Ishikawa (cell line): ENCODE data around the gene NIP7.

Source experiments
- EGR1 ChIP-seq: IDR thresholded peaks from 2 replicates; pipeline ENCODE4 v1.6.1; 2012
- EP300 ChIP-seq: IDR thresholded peaks from 2 replicates; pipeline ENCODE4 v1.6.1; 2012; ENCODE audit warnings: borderline replicate concordance
- RAD21 ChIP-seq: IDR thresholded peaks from 2 replicates; pipeline ENCODE4 v1.6.1; 2012; ENCODE audit warnings: low read depth
- YY1 ChIP-seq: IDR thresholded peaks from 2 replicates; pipeline ENCODE4 v1.6.1; 2012; ENCODE audit warnings: low read depth
- TF ChIP-seq, protein P1 (sequence below): IDR thresholded peaks from 2 replicates; pipeline ENCODE4 v1.6.1; 2012; ENCODE audit warnings: low read depth, mild to moderate bottlenecking

DNA sequence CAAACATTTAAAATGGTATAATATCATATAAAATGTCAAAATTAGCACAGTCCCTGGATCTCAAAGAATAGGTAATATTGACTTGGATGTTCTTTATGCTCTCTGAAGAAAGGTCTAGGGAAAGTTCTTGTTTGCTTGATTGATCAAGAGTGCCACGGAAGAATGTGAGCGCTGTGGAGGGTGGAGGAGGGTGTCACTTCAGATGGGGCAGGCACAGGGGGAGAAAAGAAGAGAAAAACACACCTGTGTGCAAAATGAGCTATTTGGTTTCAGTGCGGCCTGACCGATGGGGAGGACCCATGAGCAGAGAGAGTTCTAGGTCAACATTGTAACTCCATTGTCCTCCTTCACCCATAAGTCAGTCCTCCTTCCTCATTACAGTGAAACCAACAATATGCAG, 37.3 kb upstream of the NIP7 start:
- TF ChIP-seq YY1, result no peak
- no peak for TF ChIP-seq EGR1
- TF ChIP-seq EP300, result no peak
- no peak for TF ChIP-seq RAD21
- TF ChIP-seq, protein P1, sequence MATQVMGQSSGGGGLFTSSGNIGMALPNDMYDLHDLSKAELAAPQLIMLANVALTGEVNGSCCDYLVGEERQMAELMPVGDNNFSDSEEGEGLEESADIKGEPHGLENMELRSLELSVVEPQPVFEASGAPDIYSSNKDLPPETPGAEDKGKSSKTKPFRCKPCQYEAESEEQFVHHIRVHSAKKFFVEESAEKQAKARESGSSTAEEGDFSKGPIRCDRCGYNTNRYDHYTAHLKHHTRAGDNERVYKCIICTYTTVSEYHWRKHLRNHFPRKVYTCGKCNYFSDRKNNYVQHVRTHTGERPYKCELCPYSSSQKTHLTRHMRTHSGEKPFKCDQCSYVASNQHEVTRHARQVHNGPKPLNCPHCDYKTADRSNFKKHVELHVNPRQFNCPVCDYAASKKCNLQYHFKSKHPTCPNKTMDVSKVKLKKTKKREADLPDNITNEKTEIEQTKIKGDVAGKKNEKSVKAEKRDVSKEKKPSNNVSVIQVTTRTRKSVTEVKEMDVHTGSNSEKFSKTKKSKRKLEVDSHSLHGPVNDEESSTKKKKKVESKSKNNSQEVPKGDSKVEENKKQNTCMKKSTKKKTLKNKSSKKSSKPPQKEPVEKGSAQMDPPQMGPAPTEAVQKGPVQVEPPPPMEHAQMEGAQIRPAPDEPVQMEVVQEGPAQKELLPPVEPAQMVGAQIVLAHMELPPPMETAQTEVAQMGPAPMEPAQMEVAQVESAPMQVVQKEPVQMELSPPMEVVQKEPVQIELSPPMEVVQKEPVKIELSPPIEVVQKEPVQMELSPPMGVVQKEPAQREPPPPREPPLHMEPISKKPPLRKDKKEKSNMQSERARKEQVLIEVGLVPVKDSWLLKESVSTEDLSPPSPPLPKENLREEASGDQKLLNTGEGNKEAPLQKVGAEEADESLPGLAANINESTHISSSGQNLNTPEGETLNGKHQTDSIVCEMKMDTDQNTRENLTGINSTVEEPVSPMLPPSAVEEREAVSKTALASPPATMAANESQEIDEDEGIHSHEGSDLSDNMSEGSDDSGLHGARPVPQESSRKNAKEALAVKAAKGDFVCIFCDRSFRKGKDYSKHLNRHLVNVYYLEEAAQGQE, result no peak
